Endothelial cell of umbilical vein (primary cell): ENCODE results near the gene EEF1AKMT4. TPM values are rescaled to one million over a fixed set of nuclear protein-coding genes. Genes with fewer than 3 reads are reported as not detected.

Experiments used
- BruUV-seq: library from RNA; stranded (reverse); fragments of 400-500 nt; replicated peaks from 2 replicates; lab custom pipeline; 2021; lab: Mats Ljungman, UMichigan
- CTCF ChIA-PET: fragments of 300-600, 350-600 bp; sonication (Branson Sonifier 250); formaldehyde crosslinking; loops from one replicate; lab custom pipeline; 2021; ENCODE audit warnings: antibody characterized with exemption, inconsistent platforms; lab: Charles Lee
- POLR2A ChIA-PET: fragments of 300-600, 350-600 bp; sonication (Branson Sonifier 250); formaldehyde crosslinking; loops from one replicate; lab custom pipeline; 2021; ENCODE audit warnings: antibody characterized with exemption, inconsistent platforms; lab: Charles Lee
- DNase-seq: peaks from one replicate; pipeline ENCODE4 v3.0.0-alpha.2; 2011; ENCODE audit warnings: low read depth, low spot score
- FAIRE-seq: peaks from 2 replicates; lab custom pipeline; 2011; peaks lifted over from hg19 to GRCh38; lab: Jason Lieb, UNC
- H2AFZ ChIP-seq: 2 replicates; pipeline ENCODE4 v1.6.0; 2012; ENCODE audit warnings: low read depth, low read length, control low read depth, inconsistent platforms
- H3K27ac ChIP-seq: 2 replicates; pipeline ENCODE4 v1.5.1; 2011; ENCODE audit warnings: low read depth, mild to moderate bottlenecking, control low read depth, low read length, moderate library complexity; ENCODE audit not compliant: insufficient read depth
- H3K27me3 ChIP-seq, 2 experiments: 2 replicates each; pipeline versions ENCODE4 v1.6.0 to v1.6.1; 2011; ENCODE audit warnings: low read length in 2 of 2, mixed read lengths in 1 of 2; ENCODE audit not compliant: control insufficient read depth in 2 of 2, insufficient read depth in 2 of 2
- H3K36me3 ChIP-seq, 2 experiments: 2 replicates in 1 of 2; 3 replicates in 1 of 2; pipeline ENCODE4 v1.5.1; 2011; ENCODE audit warnings: low read length in 2 of 2, mild to moderate bottlenecking in 1 of 2, moderate library complexity in 1 of 2; ENCODE audit not compliant: control insufficient read depth in 2 of 2, insufficient read depth in 2 of 2; ENCODE audit errors: extremely low read depth in 1 of 2
- H3K4me1 ChIP-seq: 3 replicates; pipeline ENCODE4 v1.5.1; 2011; ENCODE audit warnings: mild to moderate bottlenecking, low read length; ENCODE audit not compliant: control insufficient read depth, insufficient read depth; ENCODE audit errors: extremely low read depth
- H3K4me2 ChIP-seq: 2 replicates; pipeline ENCODE4 v1.6.1; 2011; ENCODE audit warnings: low read length, control low read depth, mixed read lengths; ENCODE audit not compliant: insufficient read depth
- H3K4me3 ChIP-seq, 3 experiments: fragments of 200-600 bp in 1 of 3; sonication (generic), shearing (Covaris generic) in 1 of 3; replicated peaks in 1 of 3; 2 replicates each; pipeline ENCODE4 v1.5.1; 2011 to 2016; ENCODE audit warnings: control low read depth in 3 of 3, low read length in 3 of 3, mild to moderate bottlenecking in 2 of 3, inconsistent platforms in 1 of 3, low read depth in 1 of 3, moderate library complexity in 1 of 3; ENCODE audit not compliant: insufficient read depth in 1 of 3
- H3K79me2 ChIP-seq: 2 replicates; pipeline ENCODE4 v1.6.0; 2012; ENCODE audit warnings: low read length, inconsistent platforms; ENCODE audit not compliant: control insufficient read depth, insufficient read depth
- H3K9ac ChIP-seq: replicated peaks from 2 replicates; pipeline ENCODE3; 2011; ENCODE audit warnings: low read length, control low read depth; ENCODE audit not compliant: insufficient read depth; ENCODE audit errors: extremely low read depth
- H3K9me1 ChIP-seq: replicated peaks from 3 replicates; pipeline ENCODE4 v1.6.0; 2011; ENCODE audit warnings: mild to moderate bottlenecking, low read length; ENCODE audit not compliant: control insufficient read depth, insufficient read depth; ENCODE audit errors: extremely low read depth
- H3K9me3 ChIP-seq: replicated peaks from 2 replicates; pipeline ENCODE4 v1.5.1; 2012; ENCODE audit warnings: low read length, inconsistent platforms; ENCODE audit not compliant: control insufficient read depth, insufficient read depth
- H4K20me1 ChIP-seq: replicated peaks from 2 replicates; pipeline ENCODE3; 2011; ENCODE audit warnings: mild to moderate bottlenecking, low read length; ENCODE audit not compliant: control insufficient read depth, insufficient read depth; ENCODE audit errors: extremely low read depth
- CTCF ChIP-seq, 2 donors: IDR thresholded peaks; 1 replicate in 1 of 2; 2 replicates in 1 of 2; pipeline ENCODE4 v1.5.1; 2011; ENCODE audit warnings: low read length in 2 of 2, mild to moderate bottlenecking in 2 of 2, moderate library complexity in 2 of 2, control low read depth in 1 of 2, inconsistent platforms in 1 of 2, low read depth in 1 of 2; ENCODE audit not compliant: insufficient read depth in 1 of 2; ENCODE audit errors: extremely low read depth in 1 of 2
- EZH2 ChIP-seq: IDR thresholded peaks from 2 replicates; pipeline ENCODE4 v1.6.1; 2012; ENCODE audit warnings: borderline replicate concordance, low read depth, mild to moderate bottlenecking, moderate library complexity, low read length, inconsistent platforms; ENCODE audit not compliant: severe bottlenecking
- FOS ChIP-seq: IDR thresholded peaks from 2 replicates; pipeline ENCODE4 v1.6.1; 2011; ENCODE audit warnings: mild to moderate bottlenecking, low read length, moderate library complexity, borderline replicate concordance; ENCODE audit not compliant: insufficient read depth
- GATA2 ChIP-seq: IDR thresholded peaks from 2 replicates; pipeline ENCODE4 v1.7.0; 2011; ENCODE audit warnings: low read depth, mild to moderate bottlenecking, moderate library complexity, mixed read lengths, low read length; ENCODE audit not compliant: insufficient read length, insufficient read depth
- JUN ChIP-seq: IDR thresholded peaks from 2 replicates; pipeline ENCODE4 v1.6.1; 2011; ENCODE audit warnings: borderline replicate concordance, low read depth; ENCODE audit not compliant: insufficient read length, insufficient read depth
- MAX ChIP-seq: IDR thresholded peaks from 2 replicates; pipeline ENCODE4 v1.6.1; 2011; ENCODE audit not compliant: insufficient read depth, insufficient read length
- MYC ChIP-seq: IDR thresholded peaks from one replicate; pipeline ENCODE4 v1.6.1; 2011; ENCODE audit warnings: mild to moderate bottlenecking, low read depth, low read length
- POLR2A ChIP-seq: IDR thresholded peaks from 2 replicates; pipeline ENCODE4 v1.6.1; 2012; ENCODE audit warnings: low read depth, mild to moderate bottlenecking, control low read depth, low read length
- POLR2AphosphoS5 ChIP-seq: IDR thresholded peaks from 2 replicates; pipeline ENCODE4 v1.6.1; 2012; ENCODE audit warnings: low read depth, mild to moderate bottlenecking, control low read depth, low read length, moderate library complexity; ENCODE audit not compliant: insufficient read depth
- dilution Hi-C: fragments of 300-500 bp; cut with MboI; formaldehyde crosslinking; loops from one replicate; pipeline ENCODE4 v1.15.0; 2019; ENCODE audit warnings: low sequenced_read_pairs; ENCODE audit not compliant: extremely low pct_ligation_motif_present
- intact Hi-C: fragments of 100-400 bp; cut with micrococcal nuclease; formaldehyde crosslinking; loops from one replicate; pipeline ENCODE4 v1.10.0; 2022
- polyA plus RNA-seq, 4 experiments: library from polyadenylated mRNA; depleted of rRNA in 3 of 4; stranded (reverse) in 3 of 4; unstranded in 1 of 4; fragments of >200 nt; gene quantifications; 2 replicates each; pipeline versions ENCODE4 v1.2.1 to v1.2.3, GENCODE V29; 2011 to 2012; ENCODE audit warnings: missing spikeins in 1 of 4
- total RNA-seq: library from RNA; stranded (reverse); gene quantifications from 2 replicates; pipeline ENCODE4 v1.2.3, GENCODE V29; 2021

The EEF1AKMT4 gene
- total and polyA plus RNA-seq, 2 donors (not counting 3 experiments of a cell fraction or from before 2014, with no cell fraction given) = 3.4 to 8.0 TPM

GRCh38 chr3:184257083-184257915, 7.8 kb downstream of the EEF1AKMT4 start:
- Histone ChIP-seq H2AFZ (no peak overlapping the region), H3K9me3 (no peaks in the 10 kb centered on the region), H3K4me2 (no peak overlapping the region), H3K36me3 (no peaks in the 10 kb centered on the region), H3K27me3 (peaks cover 19 to 26% of the 10 kb centered on the region in 2 experiments), H3K4me3 (no peak overlapping the region), H3K27ac (no peak overlapping the region), H3K4me1 (peaks cover 13% of the 10 kb centered on the region), H3K9ac (no peak overlapping the region), H3K9me1 (no peaks in the 10 kb centered on the region), H3K79me2 (no peaks in the 10 kb centered on the region), H4K20me1 (no peaks in the 10 kb centered on the region)
- POLR2A ChIA-PET = no interaction called here
- DNase-seq = no peak
- FAIRE-seq = no peak
- intact Hi-C loops = no loop called here
- dilution Hi-C loops = no loop called here
- BruUV-seq = no TSS peak
- TF ChIP-seq EZH2 (no peak), GATA2 (no peak), FOS (no peak), CTCF (IDR thresholded peaks at IDR 0.05; ENCODE audit: extremely low read depth in 1 of 2, insufficient read depth in 1 of 2, low read depth in 1 of 2, low read length in 2 of 2) (no peak), JUN (no peak), POLR2AphosphoS5 (no peak), POLR2A (no peak), MYC (no peak), MAX (no peak)
- CTCF ChIA-PET = interaction anchor here (1.0 to 3.0 kb wide), 3 partner anchors 14 to 30 kb away, joined by 3 to 13 read pairs (median 5); no protein-coding TSS in a partner anchor
